HUDEP-2 (cell line): Measurements from ENCODE around the gene SOX15.
"Not testable (repeated sequence)": the region's sequence is repeated elsewhere in the genome, so short reads cannot be mapped to it uniquely, and the experiment has no call there.

Experiments
- DNase-seq, 76 experiments: peaks; one replicate each; lab custom pipeline; 2025; ENCODE audit not compliant: unreplicated experiment in 76 of 76; lab: John Stamatoyannopoulos, UW

Gene SOX15

DNA sequence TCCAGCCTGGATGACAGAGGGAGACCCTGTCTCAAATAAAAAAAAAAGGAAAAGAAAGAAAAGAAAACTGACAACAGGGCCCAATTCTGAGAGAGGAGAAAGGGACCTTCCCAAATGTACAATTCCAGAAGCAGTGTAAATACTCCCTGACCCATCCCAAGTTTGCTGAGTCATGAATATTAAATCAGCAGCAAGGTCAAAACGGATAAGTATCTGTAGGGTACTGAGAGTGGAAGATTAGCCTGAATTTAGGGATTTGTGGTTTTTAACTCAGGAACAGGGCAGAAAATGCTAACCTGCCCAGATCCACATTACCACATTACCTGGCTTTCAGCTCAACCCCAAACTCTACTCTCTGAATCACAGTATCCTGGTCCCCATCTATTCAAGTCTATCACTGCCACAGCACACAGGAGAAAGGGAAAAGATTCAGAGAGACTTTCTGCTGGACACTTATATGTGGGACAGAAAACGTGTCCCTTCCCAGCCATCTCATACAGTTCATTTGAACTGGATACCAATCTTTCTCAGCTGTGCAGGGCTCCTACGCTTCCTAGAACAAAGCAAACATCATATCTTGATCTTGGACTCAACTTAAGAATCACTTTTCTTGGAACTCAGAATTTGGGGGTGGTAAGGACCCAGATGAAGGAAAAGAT, 21.9 kb upstream of the SOX15 start:
- DNase-seq: peak in 1 of 76 experiments; percentile 20

GRCh38 chr17:7610641-7611040, 20.7 kb upstream of the SOX15 start:
- no peak for DNase-seq

DNA sequence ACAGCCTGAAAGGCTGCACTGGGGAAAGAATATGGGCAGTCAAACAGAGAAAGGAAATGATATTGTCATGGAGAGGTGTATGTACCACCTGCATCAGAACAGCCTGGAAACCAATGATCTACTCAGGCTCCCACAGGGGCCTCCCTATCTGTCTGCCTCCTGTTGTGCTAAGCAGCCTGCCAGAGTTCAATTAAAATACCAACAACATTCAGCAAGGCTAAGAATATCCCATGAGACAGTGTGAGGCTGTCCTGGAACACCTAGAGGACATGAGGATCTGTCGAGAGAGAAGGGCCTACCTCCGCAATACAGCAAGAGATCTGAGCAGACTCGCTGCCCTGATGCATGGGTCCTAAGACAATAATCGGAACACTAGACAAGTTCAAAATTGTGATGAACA, 16.4 kb upstream of the SOX15 start:
- DNase-seq: no peak

DNA sequence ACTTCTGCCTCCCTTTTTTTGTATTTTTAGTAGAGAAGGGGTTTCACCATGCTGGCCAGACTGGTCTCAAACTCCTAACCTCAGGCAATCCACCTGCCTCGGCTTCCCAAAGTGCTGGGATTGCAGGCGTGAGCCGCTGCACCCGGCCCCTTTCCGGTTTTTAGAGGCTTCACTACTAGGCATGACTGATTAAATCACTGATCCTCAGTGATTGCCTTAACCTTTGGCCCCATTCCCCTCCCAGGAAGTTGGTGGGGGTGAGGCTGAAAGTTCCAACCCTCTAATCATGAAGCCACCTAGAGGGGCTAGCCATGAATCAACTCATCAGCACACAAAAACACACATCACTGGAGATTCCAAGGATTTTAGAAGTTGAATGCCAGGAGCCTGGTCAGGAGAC, 7.7 kb upstream of the SOX15 start:
- DNase-seq: not testable (repeated sequence)

- no peak for DNase-seq
Measured at GRCh38 chr17:7593296-7593695, 3.4 kb upstream of the SOX15 start.

DNA sequence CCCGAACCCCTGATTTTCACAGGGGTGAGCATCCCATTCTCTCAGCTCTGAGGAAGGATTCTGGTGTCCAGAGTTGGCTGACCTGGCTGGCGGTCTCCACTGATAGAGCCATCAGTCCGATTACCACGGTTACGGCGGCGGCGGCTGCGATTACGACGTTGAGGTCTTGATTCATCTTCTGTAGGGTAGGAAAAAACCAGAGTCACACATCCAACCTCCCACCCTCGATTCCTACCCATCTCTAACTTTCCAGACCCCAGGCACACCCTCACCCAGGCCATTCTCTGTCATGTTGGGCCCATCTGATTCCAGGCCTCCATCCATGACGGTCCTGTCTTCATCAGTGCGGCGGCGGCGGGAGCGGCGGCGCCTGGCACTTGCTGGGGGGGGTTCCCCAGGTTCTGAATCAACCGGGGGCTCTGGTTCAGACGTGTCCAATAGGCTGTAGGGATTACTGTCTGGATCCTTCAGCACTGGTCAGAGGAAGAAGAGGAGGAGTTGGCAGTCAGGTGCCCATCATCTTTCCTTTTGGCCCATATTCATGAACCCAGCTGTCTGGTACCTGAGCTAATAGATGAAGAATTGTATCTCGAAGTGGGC, 2.6 kb upstream of the SOX15 start:
- DNase-seq: no peak

DNA sequence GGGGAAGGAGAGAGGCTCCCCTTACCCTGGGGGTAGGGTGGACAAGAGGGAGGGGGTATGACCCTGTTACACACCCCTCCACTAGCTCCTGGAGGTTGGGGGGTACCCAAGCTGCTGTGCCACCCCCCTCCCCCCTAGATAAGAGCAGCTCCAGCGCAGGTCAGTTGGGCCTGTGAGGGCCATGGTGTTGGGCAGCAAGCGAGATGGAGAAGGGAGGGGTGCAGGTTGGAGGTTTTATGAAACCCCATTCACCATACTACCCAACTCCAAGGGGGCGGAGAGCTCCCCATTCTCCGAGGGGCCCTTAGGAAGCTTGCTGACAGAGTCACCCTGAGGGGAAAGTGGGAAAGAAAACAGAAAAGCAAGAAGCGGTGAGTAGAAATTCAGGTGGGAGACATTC, 1.7 kb upstream of the SOX15 start:
- DNase-seq: no peak

GRCh38 chr17:7590743-7591142, 849 bp upstream of the SOX15 start:
- DNase-seq: peak in 10 of 76 experiments; percentile 6 to 59 (median 16)

DNA sequence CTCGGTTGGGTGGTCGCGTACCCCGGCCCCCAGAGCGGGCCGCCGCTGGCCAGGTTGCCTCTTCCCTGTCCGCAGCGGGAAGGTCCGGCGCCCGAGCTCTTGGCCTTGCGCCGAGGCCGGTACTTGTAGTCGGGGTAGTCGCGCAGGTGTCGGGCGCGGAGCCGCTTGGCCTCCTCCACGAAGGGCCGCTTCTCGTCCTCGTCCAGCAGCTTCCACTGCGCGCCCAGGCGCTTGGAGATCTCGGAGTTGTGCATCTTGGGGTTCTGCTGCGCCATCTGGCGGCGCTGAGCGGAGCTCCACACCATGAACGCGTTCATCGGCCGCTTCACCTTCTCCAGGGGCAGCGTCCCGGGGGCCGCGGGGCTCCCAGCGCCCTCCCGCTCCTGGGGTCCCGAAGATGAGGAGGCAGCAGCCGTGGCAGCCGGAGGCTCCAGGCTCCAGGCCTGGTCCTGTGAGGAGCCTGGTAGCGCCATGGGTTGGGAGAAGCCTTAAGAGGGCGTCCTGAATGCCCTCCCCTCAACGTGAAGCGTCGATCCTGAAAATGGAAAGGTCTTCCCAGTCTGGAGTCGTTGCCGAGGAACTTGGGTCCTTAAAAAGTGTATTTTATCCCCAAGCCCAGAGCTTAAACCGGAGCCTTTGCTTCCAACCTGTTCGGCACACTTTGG, 558 bp downstream of the SOX15 start:
- peak in 54 of 76 experiments; percentile 10 to 80 (median 51) for DNase-seq

GRCh38 chr17:7588553-7589203, 1.2 kb downstream of the SOX15 start:
- no peak for DNase-seq

GRCh38 chr17:7587420-7588151, 2.3 kb downstream of the SOX15 start:
- peak in 53 of 76 experiments; percentile 10 to 70 (median 43) for DNase-seq

- peak in 56 of 76 experiments; percentile 14 to 78 (median 50) for DNase-seq
Measured at GRCh38 chr17:7586673-7587419, 3.0 kb downstream of the SOX15 start.

DNA sequence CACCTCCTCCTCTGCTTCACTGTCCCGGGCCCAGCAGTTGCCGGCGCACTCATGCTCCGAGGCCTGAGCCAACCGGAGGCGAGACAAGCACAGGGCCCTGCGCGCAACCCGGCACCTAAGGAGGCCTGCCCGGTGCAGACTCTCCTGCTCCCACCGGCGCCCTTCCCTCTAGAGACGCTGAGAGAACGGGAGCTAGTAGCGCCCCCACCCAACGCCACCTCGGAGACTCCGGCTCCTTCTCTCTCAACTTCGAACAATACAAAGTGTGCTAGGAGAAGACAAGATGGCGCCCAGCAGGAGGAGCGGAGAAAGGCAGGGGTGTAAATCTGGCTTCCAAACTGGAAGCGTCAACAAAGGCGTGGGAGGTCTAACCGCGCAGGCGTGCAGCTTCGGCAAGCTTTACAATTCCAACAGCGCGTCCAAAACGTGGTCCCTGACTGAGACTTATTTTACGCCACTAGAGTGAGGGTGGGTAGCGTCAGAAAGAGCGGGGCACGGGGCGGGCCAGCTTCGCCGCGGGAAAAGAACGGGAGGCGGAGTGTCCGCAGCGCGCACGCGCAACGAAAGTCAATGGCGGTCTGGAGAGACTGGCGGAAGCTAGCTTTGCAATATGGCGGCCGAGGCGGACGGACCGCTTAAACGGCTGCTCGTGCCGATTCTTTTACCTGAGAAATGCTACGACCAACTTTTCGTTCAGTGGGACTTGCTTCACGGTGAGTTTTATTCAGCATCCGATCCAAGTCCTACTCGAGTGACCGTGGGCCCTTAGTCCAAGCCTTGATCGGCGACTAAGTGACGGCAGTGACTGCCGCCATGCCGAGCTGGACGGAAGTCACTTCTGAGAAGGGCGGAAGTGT, 6.4 kb downstream of the SOX15 start, which contains the start of gene MPDU1:
TSS of gene MPDU1 (plus strand) at position 600 of the 857 bp plus-strand sequence. CDS start at position 611, 11 bp downstream.
- DNase-seq: peak in 73 of 76 experiments; percentile 61 to 97 (median 94)

DNA sequence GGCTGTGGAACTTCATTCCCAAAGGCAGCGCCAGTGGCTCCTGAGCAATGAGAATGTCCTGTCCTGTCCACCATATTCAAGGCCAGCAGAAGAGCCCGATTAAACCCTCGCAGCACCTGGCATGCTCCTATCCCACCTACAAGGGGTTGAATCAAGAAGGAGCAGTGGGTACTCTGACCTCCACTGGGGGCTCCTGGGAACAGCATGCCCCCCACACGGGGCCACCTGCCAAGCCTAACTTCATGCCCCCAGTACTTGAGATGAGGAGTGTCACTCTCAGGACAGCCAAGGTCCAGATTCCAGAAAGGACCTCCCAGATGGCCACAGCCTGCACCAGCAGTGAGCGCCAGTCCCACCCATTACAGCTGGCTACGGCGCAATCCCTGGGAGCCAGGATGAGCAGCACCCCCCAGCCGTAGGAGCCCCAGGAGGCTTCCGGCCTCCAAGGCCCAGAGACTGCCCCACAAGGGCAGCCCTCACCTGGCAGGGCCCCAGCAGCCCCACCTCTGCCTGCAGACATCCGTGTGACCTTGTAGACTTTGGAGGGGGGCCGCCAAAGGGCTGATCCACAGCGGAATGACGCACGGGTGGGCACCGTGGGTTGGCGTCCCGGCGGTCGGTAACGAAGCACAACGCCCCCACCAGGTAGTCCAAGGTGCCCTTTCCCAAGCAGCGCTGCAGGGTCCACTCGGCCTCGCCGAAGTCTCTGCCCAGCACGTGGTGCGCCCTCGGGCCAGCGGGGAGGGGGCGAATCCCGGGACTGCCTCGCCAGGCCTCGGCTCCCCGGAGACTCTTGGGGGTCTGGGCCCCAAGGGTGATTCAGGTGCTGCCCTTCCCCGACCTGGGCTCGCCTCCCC, 7.3 kb downstream of the SOX15 start:
- peak in 18 of 76 experiments; percentile 14 to 53 (median 36) for DNase-seq

- peak in 23 of 76 experiments; percentile 13 to 47 (median 29) for DNase-seq
Measured at GRCh38 chr17:7580604-7581575, 9.0 kb downstream of the SOX15 start.

- DNase-seq: peak in 12 of 76 experiments; percentile 36 to 69 (median 50)
Measured at GRCh38 chr17:7579834-7580603, 9.9 kb downstream of the SOX15 start.
